ENCODE measurements around the gene OR10H5. TPM values are rescaled to one million over a fixed set of nuclear protein-coding genes. Genes with fewer than 3 reads are reported as not detected.
"Not testable (repeated sequence)": the region's sequence is repeated elsewhere in the genome, so short reads cannot be mapped to it uniquely, and the experiment has no call there.

OR10H5 gene, protein sequence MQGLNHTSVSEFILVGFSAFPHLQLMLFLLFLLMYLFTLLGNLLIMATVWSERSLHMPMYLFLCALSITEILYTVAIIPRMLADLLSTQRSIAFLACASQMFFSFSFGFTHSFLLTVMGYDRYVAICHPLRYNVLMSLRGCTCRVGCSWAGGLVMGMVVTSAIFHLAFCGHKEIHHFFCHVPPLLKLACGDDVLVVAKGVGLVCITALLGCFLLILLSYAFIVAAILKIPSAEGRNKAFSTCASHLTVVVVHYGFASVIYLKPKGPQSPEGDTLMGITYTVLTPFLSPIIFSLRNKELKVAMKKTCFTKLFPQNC
- not detected for polyA plus RNA-seq (2013, experiment 1 of 2)
- not detected for polyA plus RNA-seq (2013, experiment 2 of 2)

DNA sequence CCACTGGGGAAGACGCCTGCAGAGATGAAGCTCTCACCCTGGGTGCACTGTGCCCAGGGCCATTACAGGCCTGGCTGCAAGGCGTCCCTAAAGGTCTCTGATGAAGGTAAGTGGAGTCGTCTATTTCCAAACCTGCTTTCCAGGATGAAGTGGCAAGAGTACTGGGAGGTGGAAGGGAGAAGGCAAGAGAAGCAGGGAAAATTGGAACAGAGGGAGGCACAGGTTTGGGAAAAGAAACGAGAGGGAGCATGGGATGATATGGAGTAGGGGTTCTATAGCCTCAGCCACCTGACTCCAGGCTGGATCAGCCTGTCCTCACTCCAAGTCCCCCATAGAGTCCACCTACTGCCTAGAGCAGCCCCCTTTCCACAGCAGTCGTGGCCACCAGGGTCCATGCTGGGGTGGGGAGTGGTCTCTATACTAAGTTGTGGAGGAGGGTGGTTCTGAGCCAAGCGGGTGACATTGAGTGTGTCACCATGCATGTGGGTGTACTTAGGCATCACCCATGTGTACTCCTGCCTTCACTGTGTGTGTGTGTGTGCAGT is at the start of gene OR10H5:
TSS of gene OR10H5 (plus strand) at position 51 of the 545 bp plus-strand sequence. CDS start 6,388 bp downstream, outside the sequence.
- WGBS, 2 experiments (ENCODE audit: insufficient coverage in 2 of 2): 66 to 71% methylated on average over 4 to 5 of the region's 6 CpGs
- no peak within 1 kb of the TSS for H3K4me3 ChIP-seq (ENCODE audit: extremely low read depth, insufficient read depth, low read length, poor library complexity, severe bottlenecking)

DNA sequence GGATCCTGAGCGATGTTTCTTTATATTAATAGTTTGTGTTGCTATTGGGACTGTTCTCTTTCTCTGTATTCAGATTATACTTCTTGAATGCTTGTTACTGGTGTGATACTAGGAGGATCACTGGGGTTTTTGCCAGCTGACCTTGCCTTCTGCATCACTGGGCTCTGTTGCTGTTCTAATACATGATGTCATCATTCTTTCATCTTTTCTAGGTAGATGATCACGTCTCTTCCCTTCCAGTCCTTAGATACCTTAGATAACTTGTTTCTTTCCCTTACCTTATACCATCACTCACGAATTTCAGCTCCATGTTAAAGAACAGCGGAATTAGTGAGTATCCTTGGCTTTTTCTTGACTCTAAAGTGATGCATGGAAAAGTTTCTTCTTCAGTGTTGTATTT is 49.7 kb upstream of the OR10H5 start, which contains the start of gene OR10H3:
TSS of gene OR10H3 (plus strand) at position 264 of the 400 bp plus-strand sequence. CDS start 3,408 bp downstream, outside the sequence.
- H3K9me3 ChIP-seq (ENCODE audit: control insufficient read depth, low read length): peaks cover 54% of the 10 kb centered on the region
- WGBS, 2 experiments (ENCODE audit: insufficient coverage in 2 of 2): no CpG with 5 or more reads among the region's 4 CpGs
- no peak within 1 kb of the TSS for H3K4me3 ChIP-seq (ENCODE audit: extremely low read depth, insufficient read depth, low read length, poor library complexity, severe bottlenecking)
- H3K4me1 ChIP-seq (ENCODE audit: control insufficient read depth, insufficient read depth, low read length, poor library complexity, severe bottlenecking): no peaks in the 10 kb centered on the region
- H3K36me3 ChIP-seq (ENCODE audit: control insufficient read depth, insufficient read depth, low read length): no peaks in the 10 kb centered on the region
- H3K27ac ChIP-seq (ENCODE audit: low read depth, low read length, severe bottlenecking): no peak within 1 kb of the TSS

More for the DNA sequence above, at the start of gene OR10H5:
- Histone ChIP-seq H3K27ac (ENCODE audit: low read depth, low read length, severe bottlenecking) (no peak within 1 kb of the TSS), H3K9me3 (ENCODE audit: control insufficient read depth, low read length) (peaks cover 41% of the 10 kb centered on the region), H3K4me1 (ENCODE audit: control insufficient read depth, insufficient read depth, low read length, poor library complexity, severe bottlenecking) (no peaks in the 10 kb centered on the region), H3K36me3 (ENCODE audit: control insufficient read depth, insufficient read depth, low read length) (no peaks in the 10 kb centered on the region)

DNA sequence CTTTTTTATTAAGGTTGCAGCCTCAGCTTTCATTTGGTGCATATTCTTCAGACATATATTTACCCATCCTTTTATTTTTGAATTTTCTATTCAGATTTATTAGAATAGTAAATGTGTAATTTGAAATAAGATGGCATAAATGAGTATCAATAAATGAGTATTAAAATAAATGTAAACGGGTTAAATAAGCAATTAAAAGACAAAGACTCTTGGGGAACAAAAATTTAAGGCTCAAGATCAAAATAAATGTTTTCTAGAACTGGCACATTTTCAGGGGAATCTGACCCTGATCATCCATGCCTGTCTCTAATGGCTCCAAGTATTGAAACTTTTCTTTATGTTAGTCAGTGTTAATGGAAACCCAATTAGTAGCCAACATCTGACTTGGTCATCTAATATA is 46.7 kb upstream of the OR10H5 start:
- WGBS, 2 experiments (ENCODE audit: insufficient coverage in 2 of 2): 17% methylated on average over 1 of the region's 1 CpG; no CpG with 5 or more reads in 1 of the 2 experiments
- H3K4me1 ChIP-seq (ENCODE audit: control insufficient read depth, insufficient read depth, low read length, poor library complexity, severe bottlenecking): no peaks in the 10 kb centered on the region
- H3K9me3 ChIP-seq (ENCODE audit: control insufficient read depth, low read length): peaks cover 41% of the 10 kb centered on the region
- H3K27ac ChIP-seq (ENCODE audit: low read depth, low read length, severe bottlenecking): no peak overlapping the region
- H3K4me3 ChIP-seq (ENCODE audit: extremely low read depth, insufficient read depth, low read length, poor library complexity, severe bottlenecking): no peak overlapping the region
- no peaks in the 10 kb centered on the region for H3K36me3 ChIP-seq (ENCODE audit: control insufficient read depth, insufficient read depth, low read length)

GRCh38 chr19:15748239-15748638 is 39.2 kb upstream of the OR10H5 start:
- H3K27ac ChIP-seq (ENCODE audit: low read depth, low read length, severe bottlenecking): no peak overlapping the region
- H3K4me3 ChIP-seq (ENCODE audit: extremely low read depth, insufficient read depth, low read length, poor library complexity, severe bottlenecking): no peak overlapping the region
- no peaks in the 10 kb centered on the region for H3K4me1 ChIP-seq (ENCODE audit: control insufficient read depth, insufficient read depth, low read length, poor library complexity, severe bottlenecking)
- 83% methylated on average over 1 of the region's 2 CpGs; no CpG with 5 or more reads in 1 of the 2 experiments for WGBS, 2 experiments (ENCODE audit: insufficient coverage in 2 of 2)
- no peaks in the 10 kb centered on the region for H3K36me3 ChIP-seq (ENCODE audit: control insufficient read depth, insufficient read depth, low read length)
- peaks cover 30% of the 10 kb centered on the region for H3K9me3 ChIP-seq (ENCODE audit: control insufficient read depth, low read length)

- no peak overlapping the region for H3K27ac ChIP-seq (ENCODE audit: low read depth, low read length, severe bottlenecking)
- H3K4me1 ChIP-seq (ENCODE audit: control insufficient read depth, insufficient read depth, low read length, poor library complexity, severe bottlenecking): no peaks in the 10 kb centered on the region
- WGBS, 2 experiments (ENCODE audit: insufficient coverage in 2 of 2): 42 to 50% methylated on average over 1 to 2 of the region's 2 CpGs
- peaks cover 48% of the 10 kb centered on the region for H3K9me3 ChIP-seq (ENCODE audit: control insufficient read depth, low read length)
- no peak overlapping the region for H3K4me3 ChIP-seq (ENCODE audit: extremely low read depth, insufficient read depth, low read length, poor library complexity, severe bottlenecking)
- H3K36me3 ChIP-seq (ENCODE audit: control insufficient read depth, insufficient read depth, low read length): no peaks in the 10 kb centered on the region
Observed at GRCh38 chr19:15758379-15758778, 29.1 kb upstream of the OR10H5 start.

- 77 to 82% methylated on average over 26 to 28 of the region's 28 CpGs for WGBS, 2 experiments (ENCODE audit: insufficient coverage in 2 of 2)
- Histone ChIP-seq H3K4me1 (ENCODE audit: control insufficient read depth, insufficient read depth, low read length, poor library complexity, severe bottlenecking) (no peaks in the 10 kb centered on the region), H3K27ac (ENCODE audit: low read depth, low read length, severe bottlenecking) (no peak overlapping the region), H3K4me3 (ENCODE audit: extremely low read depth, insufficient read depth, low read length, poor library complexity, severe bottlenecking) (no peak overlapping the region), H3K9me3 (ENCODE audit: control insufficient read depth, low read length) (peaks cover 47% of the 10 kb centered on the region), H3K36me3 (ENCODE audit: control insufficient read depth, insufficient read depth, low read length) (no peaks in the 10 kb centered on the region)
Observed at GRCh38 chr19:15759962-15760565, 27.4 kb upstream of the OR10H5 start.

DNA sequence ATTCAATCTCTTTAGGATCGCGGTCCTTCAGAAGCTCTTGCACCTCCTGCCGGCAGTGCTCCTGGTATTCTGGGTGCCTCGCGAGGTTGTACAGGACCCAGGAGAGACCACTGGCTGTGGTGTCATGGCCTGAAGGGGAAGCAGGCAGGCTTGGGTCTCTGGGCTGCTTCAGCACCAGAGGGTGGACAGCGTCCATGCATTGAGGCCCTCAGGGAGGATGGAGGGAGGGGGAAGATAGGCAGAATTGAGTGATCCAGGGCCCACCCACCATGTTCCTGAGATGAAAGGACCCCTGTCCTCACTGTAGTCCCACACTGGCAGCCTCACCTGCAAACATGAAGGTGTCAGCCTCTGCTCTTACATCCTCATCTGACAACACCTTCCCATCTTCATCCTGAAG is 17.9 kb upstream of the OR10H5 start:
- Histone ChIP-seq H3K36me3 (ENCODE audit: control insufficient read depth, insufficient read depth, low read length) (no peaks in the 10 kb centered on the region), H3K4me1 (ENCODE audit: control insufficient read depth, insufficient read depth, low read length, poor library complexity, severe bottlenecking) (no peaks in the 10 kb centered on the region), H3K27ac (ENCODE audit: low read depth, low read length, severe bottlenecking) (no peak overlapping the region), H3K9me3 (ENCODE audit: control insufficient read depth, low read length) (peaks cover 69% of the 10 kb centered on the region), H3K4me3 (ENCODE audit: extremely low read depth, insufficient read depth, low read length, poor library complexity, severe bottlenecking) (no peak overlapping the region)
- 88 to 90% methylated on average over 1 to 2 of the region's 6 CpGs for WGBS, 2 experiments (ENCODE audit: insufficient coverage in 2 of 2)

GRCh38 chr19:15774159-15774558 is 13.3 kb upstream of the OR10H5 start:
- 58 to 100% methylated on average over 1 to 2 of the region's 3 CpGs for WGBS, 2 experiments (ENCODE audit: insufficient coverage in 2 of 2)
- not testable (repeated sequence) for H3K36me3 ChIP-seq (ENCODE audit: control insufficient read depth, insufficient read depth, low read length); H3K27ac ChIP-seq (ENCODE audit: low read depth, low read length, severe bottlenecking); H3K4me3 ChIP-seq (ENCODE audit: extremely low read depth, insufficient read depth, low read length, poor library complexity, severe bottlenecking); H3K4me1 ChIP-seq (ENCODE audit: control insufficient read depth, insufficient read depth, low read length, poor library complexity, severe bottlenecking)
- peaks cover 68% of the 10 kb centered on the region for H3K9me3 ChIP-seq (ENCODE audit: control insufficient read depth, low read length)

DNA sequence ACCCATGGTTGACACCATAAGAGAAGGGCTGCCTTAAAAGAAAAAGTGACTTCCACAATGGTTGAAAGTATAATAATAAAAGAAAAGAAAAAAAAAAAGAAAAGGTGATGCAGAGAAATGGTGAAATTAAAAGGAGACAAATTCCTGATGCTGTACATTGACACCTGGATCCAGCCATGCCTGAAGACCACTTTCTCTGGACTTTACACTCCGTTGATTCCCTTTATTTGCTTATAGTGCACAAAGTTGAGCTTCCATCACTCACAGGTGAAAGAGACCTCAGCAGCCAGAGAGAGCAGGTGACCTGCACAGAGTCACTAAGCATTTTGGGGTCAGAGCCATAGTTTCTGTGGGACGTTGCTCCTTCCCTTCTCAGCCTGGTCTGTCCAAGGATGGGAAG is 12.2 kb upstream of the OR10H5 start:
- H3K9me3 ChIP-seq (ENCODE audit: control insufficient read depth, low read length): peaks cover 62% of the 10 kb centered on the region

GRCh38 chr19:15776264-15776663 is 11.2 kb upstream of the OR10H5 start:
- Histone ChIP-seq H3K4me1 (ENCODE audit: control insufficient read depth, insufficient read depth, low read length, poor library complexity, severe bottlenecking) (no peaks in the 10 kb centered on the region), H3K4me3 (ENCODE audit: extremely low read depth, insufficient read depth, low read length, poor library complexity, severe bottlenecking) (no peak overlapping the region), H3K9me3 (ENCODE audit: control insufficient read depth, low read length) (peaks cover 69% of the 10 kb centered on the region), H3K27ac (ENCODE audit: low read depth, low read length, severe bottlenecking) (no peak overlapping the region), H3K36me3 (ENCODE audit: control insufficient read depth, insufficient read depth, low read length) (no peaks in the 10 kb centered on the region)
- WGBS, 2 experiments (ENCODE audit: insufficient coverage in 2 of 2): 83 to 88% methylated on average over 1 to 4 of the region's 4 CpGs

More for the DNA sequence above, 12.2 kb upstream of the OR10H5 start:
- Histone ChIP-seq H3K36me3 (ENCODE audit: control insufficient read depth, insufficient read depth, low read length) (no peaks in the 10 kb centered on the region), H3K27ac (ENCODE audit: low read depth, low read length, severe bottlenecking) (no peak overlapping the region), H3K4me3 (ENCODE audit: extremely low read depth, insufficient read depth, low read length, poor library complexity, severe bottlenecking) (no peak overlapping the region), H3K4me1 (ENCODE audit: control insufficient read depth, insufficient read depth, low read length, poor library complexity, severe bottlenecking) (no peaks in the 10 kb centered on the region)
- 19 to 63% methylated on average over 1 to 2 of the region's 2 CpGs for WGBS, 2 experiments (ENCODE audit: insufficient coverage in 2 of 2)
